Ascending aorta (tissue), 2 donors: ENCODE data around the gene DDX24. TPM values are rescaled to one million over a fixed set of nuclear protein-coding genes. Genes with fewer than 3 reads are reported as not detected.

Source experiments
- DNase-seq, 2 donors: peaks; one replicate each; pipeline ENCODE4 v3.0.0-alpha.2; 2019; ENCODE audit warnings: low spot score in 2 of 2
- H3K27ac ChIP-seq, 2 donors: fragments of 200-600 bp; sonication (generic); one replicate each; pipeline ENCODE4 v1.5.1; 2016 to 2017; ENCODE audit warnings: mild to moderate bottlenecking in 1 of 2
- H3K27me3 ChIP-seq: fragments of 200-600 bp; sonication (generic); one replicate; pipeline ENCODE4 v1.5.1; 2017
- H3K36me3 ChIP-seq, 2 donors: fragments of 200-600 bp; sonication (generic); one replicate each; pipeline ENCODE4 v1.5.1; 2016
- H3K4me1 ChIP-seq, 2 donors: fragments of 200-600 bp; sonication (generic); one replicate each; pipeline ENCODE4 v1.5.1; 2016 to 2017; ENCODE audit warnings: mild to moderate bottlenecking in 1 of 2
- H3K4me3 ChIP-seq, 2 donors: fragments of 200-600 bp; sonication (generic); one replicate each; pipeline ENCODE4 v1.5.1; 2016 to 2017; ENCODE audit warnings: mild to moderate bottlenecking in 1 of 2
- H3K9me3 ChIP-seq, 2 donors: fragments of 200-600 bp; sonication (generic); one replicate each; pipeline ENCODE4 v1.5.1; 2016
- CTCF ChIP-seq, 3 experiments: fragments of 200-600 bp in 2 of 3; fragments of 450-650 bp in 1 of 3; sonication (generic) in 2 of 3; IDR thresholded peaks; one replicate each; pipeline ENCODE4 v1.5.1; 2016 to 2019; ENCODE audit warnings: antibody characterized with exemption in 3 of 3, mild to moderate bottlenecking in 1 of 3, moderate library complexity in 1 of 3
- intact Hi-C: fragments of 100-400 bp; cut with DNase I; formaldehyde crosslinking; loops from one replicate; pipeline ENCODE4 v1.15.1; 2023
- total RNA-seq: library from RNA; depleted of rRNA; stranded (reverse); fragments of >200 nt; gene quantifications from one replicate; pipeline ENCODE4 v1.1.0, GENCODE V29; 2016

The DDX24 gene
- total RNA-seq, 1 donor from 2014 or later = 104 TPM

- no peaks in the 10 kb centered on the region for H3K27me3 ChIP-seq
- H3K4me1 ChIP-seq = peaks cover 0 to 3% of the 10 kb centered on the region in 2 donors
- H3K36me3 ChIP-seq = peaks cover 0 to 2% of the 10 kb centered on the region in 2 donors
- H3K27ac ChIP-seq = no peak overlapping the region
- no peak for TF ChIP-seq CTCF (IDR thresholded peaks at IDR 0.05)
- H3K4me3 ChIP-seq = no peak overlapping the region
- intact Hi-C loops = no loop called here
- DNase-seq = no peak
- no peaks in the 10 kb centered on the region for H3K9me3 ChIP-seq
These were observed 41.9 kb downstream of the DDX24 start for GRCh38 chr14:94038921-94039629.

DNA sequence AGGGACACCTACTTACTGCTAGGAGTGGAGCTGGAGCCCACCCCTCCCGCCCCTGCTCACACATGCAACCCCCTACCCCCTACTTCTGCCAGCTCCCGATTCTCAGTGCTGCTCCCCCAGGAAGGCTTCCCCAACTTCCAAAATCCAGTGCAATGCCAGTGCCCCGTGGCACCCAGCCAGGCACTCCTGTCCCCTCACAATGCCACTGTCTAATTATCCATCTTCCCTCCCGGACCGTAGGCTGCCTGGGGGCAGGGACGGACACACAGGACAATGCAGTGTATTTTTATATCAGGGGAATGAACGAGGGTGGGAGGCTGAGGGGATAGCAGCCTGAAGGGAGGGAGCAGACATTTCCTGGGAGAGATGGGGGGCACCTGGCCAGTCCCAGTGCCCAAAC, 42.5 kb downstream of the DDX24 start:
- Histone ChIP-seq H3K4me1 (peaks cover 0 to 3% of the 10 kb centered on the region in 2 donors), H3K4me3 (no peak overlapping the region), H3K9me3 (no peaks in the 10 kb centered on the region), H3K27ac (no peak overlapping the region), H3K36me3 (no peaks in the 10 kb centered on the region), H3K27me3 (no peaks in the 10 kb centered on the region)
- TF ChIP-seq CTCF (IDR thresholded peaks at IDR 0.05) = no peak
- intact Hi-C loops = no loop called here
- DNase-seq = no peak

GRCh38 chr14:94037954-94038353, 43.0 kb downstream of the DDX24 start:
- intact Hi-C loops = no loop called here
- DNase-seq = no peak
- no peak for TF ChIP-seq CTCF (IDR thresholded peaks at IDR 0.05)
- Histone ChIP-seq H3K36me3 (no peaks in the 10 kb centered on the region), H3K4me1 (peaks cover 0 to 3% of the 10 kb centered on the region in 2 donors), H3K27me3 (no peaks in the 10 kb centered on the region), H3K27ac (no peak overlapping the region), H3K9me3 (no peaks in the 10 kb centered on the region), H3K4me3 (no peak overlapping the region)

GRCh38 chr14:94036313-94037167, 44.5 kb downstream of the DDX24 start:
- no peaks in the 10 kb centered on the region for H3K27me3 ChIP-seq
- intact Hi-C loops = loop anchor here (1.0 kb wide), 2 partner anchors 100 to 144 kb away; no protein-coding TSS in a partner anchor
- no peaks in the 10 kb centered on the region for H3K36me3 ChIP-seq
- DNase-seq = peak in 1 of 2 donors; percentile 78
- no peaks in the 10 kb centered on the region for H3K9me3 ChIP-seq
- H3K27ac ChIP-seq = no peak overlapping the region
- H3K4me3 ChIP-seq = no peak overlapping the region
- TF ChIP-seq CTCF (IDR thresholded peaks at IDR 0.05) = peak; percentile 59 to 84 (median 74)
- no peaks in the 10 kb centered on the region for H3K4me1 ChIP-seq

GRCh38 chr14:94034886-94035285, 46.1 kb downstream of the DDX24 start:
- Histone ChIP-seq H3K27ac (no peak overlapping the region), H3K4me3 (no peak overlapping the region), H3K27me3 (no peaks in the 10 kb centered on the region), H3K36me3 (no peaks in the 10 kb centered on the region), H3K9me3 (no peaks in the 10 kb centered on the region), H3K4me1 (no peaks in the 10 kb centered on the region)
- no peak for TF ChIP-seq CTCF (IDR thresholded peaks at IDR 0.05)
- intact Hi-C loops = no loop called here
- no peak for DNase-seq
